Sigmoid colon (tissue), 7 donors: ENCODE data around the gene SYTL2. TPM values are rescaled to one million over a fixed set of nuclear protein-coding genes. Genes with fewer than 3 reads are reported as not detected.

Source experiments
- DNase-seq: peaks from one replicate; pipeline ENCODE4 v3.0.0-alpha.2; 2019
- H3K27ac ChIP-seq, 4 donors: fragments of 200-600 bp; sonication (generic); one replicate each; pipeline ENCODE4 v1.5.1; 2016 to 2019; ENCODE audit warnings: mild to moderate bottlenecking in 1 of 4
- H3K27me3 ChIP-seq, 3 donors: fragments of 200-600 bp; sonication (generic); one replicate each; pipeline ENCODE4 v1.5.1; 2019; ENCODE audit warnings: mild to moderate bottlenecking in 1 of 3
- H3K36me3 ChIP-seq, 4 donors: fragments of 200-600 bp; sonication (generic); one replicate each; pipeline ENCODE4 v1.5.1; 2016 to 2019
- H3K4me1 ChIP-seq, 4 donors: fragments of 200-600 bp; sonication (generic); one replicate each; pipeline ENCODE4 v1.5.1; 2017 to 2019
- H3K4me3 ChIP-seq, 4 donors: fragments of 200-600 bp; sonication (generic); one replicate each; pipeline ENCODE4 v1.5.1; 2017 to 2019; ENCODE audit warnings: mild to moderate bottlenecking in 2 of 4, moderate library complexity in 1 of 4
- H3K9me3 ChIP-seq, 4 donors: fragments of 200-600 bp in 3 of 4; sonication (generic) in 3 of 4; one replicate each; pipeline versions ENCODE4 v1.5.1 to v1.6.1; 2013 to 2019
- EP300 ChIP-seq, 4 donors: sonication (generic); formaldehyde crosslinking; IDR thresholded peaks; one replicate each; pipeline ENCODE4 v1.6.1; 2017; ENCODE audit warnings: antibody characterized with exemption in 4 of 4
- POLR2A ChIP-seq, 2 donors: fragments of 450-650 bp; IDR thresholded peaks; one replicate each; pipeline ENCODE4 v1.6.1; 2016; ENCODE audit warnings: antibody characterized with exemption in 2 of 2, mild to moderate bottlenecking in 2 of 2, moderate library complexity in 2 of 2
- POLR2AphosphoS5 ChIP-seq, 4 donors: sonication (generic); formaldehyde crosslinking; IDR thresholded peaks; one replicate each; pipeline ENCODE4 v1.6.1; 2017; ENCODE audit warnings: antibody characterized with exemption in 4 of 4
- WGBS, 2 donors: extraction: QIAGEN DNeasy Blood & Tissue Kit; methylation state at CpG; one replicate each; pipeline ENCODE4 v1.1.7; 2013; 5-methylcytosine and 5-hydroxymethylcytosine counted together
- intact Hi-C: fragments of 100-400 bp; cut with DNase I; formaldehyde crosslinking; loops from one replicate; pipeline ENCODE4 v1.15.1; 2023
- polyA plus RNA-seq, 3 donors: library from polyadenylated mRNA; stranded (reverse); fragments of 200-250 nt; gene quantifications; one replicate each; pipeline ENCODE4 v1.2.3, GENCODE V29; 2013
- total RNA-seq, 4 donors: library from RNA; depleted of rRNA; stranded (reverse); fragments of >200 nt; gene quantifications; one replicate each; pipeline ENCODE4 v1.1.0, GENCODE V29; 2016
- TF ChIP-seq, protein P1 (sequence below), 4 experiments: fragments of 450-650 bp in 3 of 4; fragments of 200-600 bp in 1 of 4; IDR thresholded peaks; one replicate each; pipeline ENCODE4 v1.5.1; 2016 to 2019; ENCODE audit warnings: antibody characterized with exemption in 4 of 4, mild to moderate bottlenecking in 3 of 4, moderate library complexity in 2 of 4
- donor health status: healthy with polysubstance abuse.
- donor health status: Bipolar disorder and iron deficiency.
- donor health status: healthy.

SYTL2 gene
- total and polyA plus RNA-seq, 7 donors = 9.0 to 104 (median 30.2) TPM

DNA sequence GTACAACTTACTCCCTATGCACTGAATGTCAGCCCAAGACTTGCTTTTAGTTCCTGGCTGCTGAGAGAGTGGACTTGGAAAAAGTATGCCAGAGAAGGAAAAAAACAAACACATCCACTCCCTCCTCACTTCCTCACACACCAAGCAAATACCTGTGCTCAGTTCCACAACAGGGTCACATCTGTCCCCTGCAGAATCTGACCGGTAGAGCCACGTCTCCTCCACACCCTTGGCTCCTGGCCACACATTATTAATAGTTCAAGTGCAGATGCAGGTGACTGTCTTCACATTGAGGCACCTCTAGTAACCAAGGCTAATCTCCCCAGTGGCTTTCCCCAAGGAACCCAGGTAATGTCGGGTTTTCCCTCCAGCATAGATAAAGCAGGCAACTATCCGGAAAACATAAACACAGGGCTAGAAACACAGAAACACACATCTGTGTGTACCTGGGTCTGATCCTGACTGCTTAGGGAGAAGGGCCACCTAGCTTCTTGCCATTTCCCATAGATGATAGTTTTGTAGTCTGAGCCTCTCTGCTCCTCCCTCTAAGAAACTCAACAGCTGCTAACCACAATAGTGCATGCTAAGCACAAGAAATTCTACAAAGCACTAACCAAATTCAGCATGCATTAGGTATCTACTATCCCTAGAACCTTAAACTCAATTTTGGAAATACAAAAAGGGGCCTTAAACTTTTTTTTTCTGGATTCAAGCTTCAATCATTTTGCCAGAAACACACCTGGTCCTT, 10.2 kb downstream of the SYTL2 start:
- WGBS, 2 donors = 54 to 73% methylated on average over 4 of the region's 4 CpGs
- Histone ChIP-seq H3K36me3 (no peaks in the 10 kb centered on the region), H3K4me3 (no peak overlapping the region), H3K4me1 (no peaks in the 10 kb centered on the region), H3K27ac (no peak overlapping the region), H3K9me3 (no peaks in the 10 kb centered on the region), H3K27me3 (no peaks in the 10 kb centered on the region)
- intact Hi-C loops = no loop called here
- DNase-seq = no peak
- TF ChIP-seq EP300 (IDR thresholded peaks at IDR 0.05) (no peak), POLR2A (IDR thresholded peaks at IDR 0.05) (no peak), POLR2AphosphoS5 (IDR thresholded peaks at IDR 0.05) (no peak)
- TF ChIP-seq, protein P1, sequence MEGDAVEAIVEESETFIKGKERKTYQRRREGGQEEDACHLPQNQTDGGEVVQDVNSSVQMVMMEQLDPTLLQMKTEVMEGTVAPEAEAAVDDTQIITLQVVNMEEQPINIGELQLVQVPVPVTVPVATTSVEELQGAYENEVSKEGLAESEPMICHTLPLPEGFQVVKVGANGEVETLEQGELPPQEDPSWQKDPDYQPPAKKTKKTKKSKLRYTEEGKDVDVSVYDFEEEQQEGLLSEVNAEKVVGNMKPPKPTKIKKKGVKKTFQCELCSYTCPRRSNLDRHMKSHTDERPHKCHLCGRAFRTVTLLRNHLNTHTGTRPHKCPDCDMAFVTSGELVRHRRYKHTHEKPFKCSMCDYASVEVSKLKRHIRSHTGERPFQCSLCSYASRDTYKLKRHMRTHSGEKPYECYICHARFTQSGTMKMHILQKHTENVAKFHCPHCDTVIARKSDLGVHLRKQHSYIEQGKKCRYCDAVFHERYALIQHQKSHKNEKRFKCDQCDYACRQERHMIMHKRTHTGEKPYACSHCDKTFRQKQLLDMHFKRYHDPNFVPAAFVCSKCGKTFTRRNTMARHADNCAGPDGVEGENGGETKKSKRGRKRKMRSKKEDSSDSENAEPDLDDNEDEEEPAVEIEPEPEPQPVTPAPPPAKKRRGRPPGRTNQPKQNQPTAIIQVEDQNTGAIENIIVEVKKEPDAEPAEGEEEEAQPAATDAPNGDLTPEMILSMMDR (IDR thresholded peaks at IDR 0.05) = no peak

DNA sequence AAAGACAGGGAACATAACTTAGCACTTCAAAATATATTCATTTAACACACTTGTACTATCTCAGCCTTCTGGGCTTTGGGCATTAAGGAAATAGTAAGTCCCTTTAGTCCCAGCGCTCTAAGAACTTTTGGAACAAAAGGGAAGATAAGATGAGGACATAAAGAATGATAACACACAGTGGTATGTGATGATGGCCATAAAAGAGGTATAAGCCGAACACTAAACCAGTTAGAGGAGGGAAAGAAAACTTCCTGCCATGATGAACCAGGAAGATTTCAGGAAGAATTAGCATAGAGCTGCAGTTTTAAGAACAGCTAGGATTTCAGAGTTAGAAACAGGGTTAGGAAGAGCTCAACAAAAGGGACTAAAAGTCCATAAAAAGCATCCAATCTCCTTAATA, 11.8 kb downstream of the SYTL2 start:
- no peak overlapping the region for H3K4me3 ChIP-seq
- DNase-seq = no peak
- intact Hi-C loops = no loop called here

DNA sequence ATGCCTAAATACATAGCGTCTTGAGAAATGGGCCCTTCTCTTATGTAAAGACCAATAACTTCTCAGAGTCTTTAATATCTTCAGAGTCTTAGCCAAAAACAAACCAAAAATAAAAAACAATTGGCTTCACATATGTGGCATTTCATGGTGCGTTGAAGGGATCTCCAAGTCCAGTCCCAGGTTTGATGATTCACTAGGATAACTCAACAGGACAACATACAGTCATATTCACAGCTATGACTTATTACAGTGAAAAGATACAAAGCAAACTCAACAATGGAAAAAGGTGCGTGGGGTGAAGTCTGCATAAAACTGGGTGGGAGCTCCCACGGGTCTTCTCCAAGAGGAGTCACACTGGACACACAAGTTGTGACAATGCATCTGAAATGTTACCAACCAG, 12.6 kb downstream of the SYTL2 start:
- Histone ChIP-seq H3K27ac (no peak overlapping the region), H3K4me3 (no peak overlapping the region), H3K4me1 (no peaks in the 10 kb centered on the region), H3K9me3 (no peaks in the 10 kb centered on the region), H3K36me3 (no peaks in the 10 kb centered on the region), H3K27me3 (no peaks in the 10 kb centered on the region)
- TF ChIP-seq EP300 (IDR thresholded peaks at IDR 0.05) (no peak), POLR2A (IDR thresholded peaks at IDR 0.05) (no peak), POLR2AphosphoS5 (IDR thresholded peaks at IDR 0.05) (no peak)
- TF ChIP-seq, protein P1 (IDR thresholded peaks at IDR 0.05) = no peak
- 80 to 86% methylated on average over 4 of the region's 4 CpGs for WGBS, 2 donors
- no peak for DNase-seq
- intact Hi-C loops = no loop called here

More for the DNA sequence above, 11.8 kb downstream of the SYTL2 start:
- 18 to 67% methylated on average over 2 of the region's 2 CpGs for WGBS, 2 donors
- no peak for TF ChIP-seq EP300 (IDR thresholded peaks at IDR 0.05)
- H3K4me1 ChIP-seq = no peaks in the 10 kb centered on the region
- no peaks in the 10 kb centered on the region for H3K27me3 ChIP-seq
- no peaks in the 10 kb centered on the region for H3K36me3 ChIP-seq
- no peak overlapping the region for H3K27ac ChIP-seq
- no peaks in the 10 kb centered on the region for H3K9me3 ChIP-seq

DNA sequence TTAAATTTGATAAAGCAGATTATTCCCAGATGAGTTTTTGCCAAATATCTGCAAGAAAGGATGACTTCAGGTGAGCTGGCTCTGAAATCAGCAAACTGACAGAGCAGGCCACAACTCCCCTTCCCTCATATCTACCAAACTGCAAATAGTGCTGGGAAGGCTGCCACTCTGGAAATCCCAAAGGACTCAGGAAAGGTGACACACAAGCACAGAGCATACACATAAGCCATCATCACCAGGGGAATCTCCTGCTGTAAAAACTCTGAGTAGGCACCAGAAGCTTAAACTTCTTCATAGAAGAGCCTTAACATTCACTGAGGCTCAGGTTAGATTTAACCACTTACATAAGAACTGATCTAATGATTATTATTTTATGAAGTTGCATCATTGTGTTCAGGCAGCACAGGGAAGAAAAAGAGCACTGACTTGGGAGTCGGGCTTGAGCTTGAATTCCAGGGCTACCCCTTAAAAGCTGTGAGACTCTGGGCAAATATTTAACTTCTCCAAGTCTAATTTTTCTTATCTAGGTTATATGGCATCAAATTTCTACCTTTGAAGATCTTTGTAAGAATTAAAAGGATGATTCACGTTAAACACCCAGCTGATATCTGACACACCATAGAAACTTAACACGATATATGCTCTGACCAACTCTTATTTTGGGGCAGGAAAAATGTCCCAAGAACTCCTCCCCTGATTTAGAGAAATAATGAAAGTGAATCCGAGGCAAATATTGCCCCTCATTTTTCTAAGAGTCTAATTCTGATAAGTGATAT, 15.0 kb downstream of the SYTL2 start:
- TF ChIP-seq POLR2AphosphoS5 (IDR thresholded peaks at IDR 0.05) (no peak), POLR2A (IDR thresholded peaks at IDR 0.05) (no peak)
- intact Hi-C loops = no loop called here
- Histone ChIP-seq H3K27me3 (no peaks in the 10 kb centered on the region), H3K4me3 (no peak overlapping the region), H3K4me1 (no peaks in the 10 kb centered on the region), H3K27ac (no peak overlapping the region), H3K36me3 (no peaks in the 10 kb centered on the region), H3K9me3 (no peaks in the 10 kb centered on the region)
- 30 to 74% methylated on average over 4 of the region's 4 CpGs for WGBS, 2 donors
- no peak for DNase-seq

DNA sequence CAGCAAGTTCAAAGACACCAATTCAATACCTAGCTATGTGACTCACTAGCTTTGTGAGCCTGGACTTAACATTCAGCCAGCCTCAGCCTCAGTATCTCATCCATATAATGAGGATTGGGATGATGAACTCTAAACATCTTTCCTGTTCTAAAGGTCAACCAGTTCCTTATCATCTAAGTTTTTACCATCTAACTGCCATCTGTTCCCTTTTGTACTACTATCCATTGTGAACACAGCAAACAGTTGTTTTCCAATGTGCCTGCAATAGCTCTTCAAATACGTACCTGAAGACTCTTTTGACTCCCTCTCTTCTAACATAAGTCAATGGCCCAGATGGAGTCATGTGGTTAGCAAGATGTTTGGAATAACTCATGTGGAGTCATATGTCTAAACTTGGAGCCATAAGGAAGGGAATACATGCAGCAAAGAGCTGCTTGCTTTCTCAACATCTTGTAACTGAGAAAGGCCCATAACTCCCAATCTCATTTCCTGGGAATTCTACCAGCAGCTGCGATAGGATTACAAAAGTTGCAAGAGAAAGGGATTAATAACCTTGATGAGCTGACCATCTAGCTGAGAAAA, 19.4 kb downstream of the SYTL2 start:
- no peak overlapping the region for H3K4me3 ChIP-seq
- H3K9me3 ChIP-seq = no peaks in the 10 kb centered on the region
- no peak overlapping the region for H3K27ac ChIP-seq
- no peaks in the 10 kb centered on the region for H3K27me3 ChIP-seq
- DNase-seq = no peak
- no peak for TF ChIP-seq EP300 (IDR thresholded peaks at IDR 0.05)
- no peak for TF ChIP-seq POLR2AphosphoS5 (IDR thresholded peaks at IDR 0.05)
- TF ChIP-seq POLR2A (IDR thresholded peaks at IDR 0.05) = no peak
- TF ChIP-seq, protein P1 (IDR thresholded peaks at IDR 0.05) = no peak
- H3K4me1 ChIP-seq = no peaks in the 10 kb centered on the region
- 25 to 66% methylated on average over 2 of the region's 2 CpGs for WGBS, 2 donors
- intact Hi-C loops = no loop called here
- H3K36me3 ChIP-seq = no peaks in the 10 kb centered on the region
